Fibroblast of lung (primary cell): ENCODE data around the gene CCDC192.

Source experiments
- CTCF ChIP-seq, 2 donors: IDR thresholded peaks in 1 of 2; conservative IDR thresholded peaks in 1 of 2; 1 replicate in 1 of 2; 2 replicates in 1 of 2; pipeline ENCODE4 v1.5.1; 2011 to 2012; ENCODE audit warnings: low read length in 2 of 2, control low read depth in 1 of 2, inconsistent platforms in 1 of 2, low read depth in 1 of 2, mild to moderate bottlenecking in 1 of 2
- EZH2 ChIP-seq: IDR thresholded peaks from 2 replicates; pipeline ENCODE4 v1.5.1; 2012; ENCODE audit warnings: low read length, control low read depth, mild to moderate bottlenecking; ENCODE audit errors: missing control alignments

GRCh38 chr5:127909066-127909465 lies 205.9 kb downstream of the CCDC192 start:
- TF ChIP-seq CTCF (conservative IDR thresholded peaks at IDR 0.05 in 1 of 2, IDR thresholded peaks at IDR 0.05 in 1 of 2; ENCODE audit: low read depth in 1 of 2, low read length in 2 of 2) (peak; percentile 52 to 71), EZH2 (no peak)
